Measurements from ENCODE around the gene CCDC149.
"Not testable (repeated sequence)": the region's sequence is repeated elsewhere in the genome, so short reads cannot be mapped to it uniquely, and the experiment has no call there.

CCDC149 gene

GRCh38 chr4:24917076-24917856 lies 4.4 kb upstream of the CCDC149 start:
- DNase-seq (ENCODE audit: low read depth in 2 of 2) = no peak

- no peak for DNase-seq (ENCODE audit: low read depth in 2 of 2)
Measured at GRCh38 chr4:24915121-24915922, 2.5 kb upstream of the CCDC149 start.

GRCh38 chr4:24914460-24914859 lies 1.6 kb upstream of the CCDC149 start:
- no peak for DNase-seq (ENCODE audit: low read depth in 2 of 2)

DNA sequence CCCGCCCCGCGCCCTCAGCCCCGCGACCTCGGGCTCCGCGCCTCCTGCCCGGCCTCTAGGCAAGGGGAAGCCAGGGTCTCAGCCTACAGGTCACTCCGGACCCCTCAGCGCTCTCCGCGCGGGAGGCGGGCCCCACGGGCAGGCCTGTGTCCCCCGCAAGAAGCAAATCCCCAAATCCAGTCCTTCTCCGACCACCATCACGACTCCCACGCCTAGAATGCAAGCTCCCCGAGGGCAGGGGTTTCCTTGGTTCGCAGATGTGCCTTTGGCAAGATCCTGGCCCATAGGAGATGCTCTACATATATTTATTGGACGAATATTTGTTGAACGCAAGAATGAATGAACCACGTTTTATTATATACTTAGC lies 260 bp upstream of the CCDC149 start:
- no peak for DNase-seq (ENCODE audit: low read depth in 2 of 2)

DNA sequence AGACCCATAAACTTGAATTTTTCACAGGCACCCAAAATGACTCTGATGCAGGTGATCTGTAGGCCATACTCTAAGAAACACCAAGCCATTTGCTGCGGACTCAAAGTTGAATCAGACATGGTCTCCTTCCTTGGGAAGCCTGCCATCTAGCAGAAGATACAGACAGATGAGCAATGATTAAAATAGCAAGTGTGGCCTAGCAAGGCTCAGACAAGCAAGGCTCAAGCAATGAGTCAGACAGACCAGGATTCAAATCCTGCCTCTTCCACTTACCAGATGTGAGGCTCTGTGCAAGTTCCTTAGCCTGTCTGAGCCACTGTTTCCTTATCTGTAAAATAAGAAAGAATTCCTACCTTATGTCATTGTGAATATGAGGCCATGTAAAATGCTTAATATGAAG lies 2.3 kb downstream of the CCDC149 start:
- DNase-seq (ENCODE audit: low read depth in 2 of 2) = no peak

DNA sequence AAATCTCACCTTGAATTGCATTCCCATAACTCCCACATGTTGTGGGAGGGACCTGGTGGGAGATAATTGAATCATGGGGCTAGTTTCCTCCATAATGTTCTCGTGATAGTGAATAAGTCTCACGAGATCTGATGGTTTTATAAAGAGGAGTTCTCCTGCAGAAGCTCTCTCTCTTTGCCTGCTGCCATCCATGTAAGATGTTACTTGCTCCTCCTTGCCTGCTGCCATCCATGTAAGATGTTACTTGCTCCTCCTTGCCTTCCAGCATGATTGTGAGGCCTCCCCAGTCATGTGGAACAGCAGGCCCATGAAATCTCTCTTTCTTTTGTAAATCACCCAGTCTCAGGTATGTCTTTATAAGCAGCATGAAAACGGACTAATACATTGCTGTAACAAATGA lies 3.2 kb downstream of the CCDC149 start:
- not testable (repeated sequence) for DNase-seq (ENCODE audit: low read depth in 2 of 2)

DNA sequence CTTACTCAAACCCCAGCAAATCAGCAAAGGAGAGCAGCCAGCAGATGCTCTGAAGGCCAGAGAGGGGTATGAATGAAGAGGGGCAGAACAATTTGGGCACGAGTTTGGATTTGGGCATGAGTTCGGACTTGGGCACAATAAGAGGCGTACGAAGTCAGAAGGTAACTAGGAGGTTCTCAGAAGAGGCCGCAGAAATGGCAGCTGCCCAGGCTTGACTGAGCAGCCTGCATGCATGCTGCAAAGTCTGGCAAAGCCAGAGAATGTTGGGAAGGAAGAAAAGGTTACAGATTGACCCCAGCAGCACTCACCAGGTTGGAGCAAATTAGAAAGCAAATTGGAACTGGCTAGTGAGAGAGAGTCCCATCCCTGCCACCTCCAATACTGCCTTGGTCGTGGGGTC lies 15.2 kb downstream of the CCDC149 start:
- no peak for DNase-seq (ENCODE audit: low read depth in 2 of 2)

- DNase-seq (ENCODE audit: low read depth in 2 of 2) = no peak
Measured at GRCh38 chr4:24896977-24897376, 15.9 kb downstream of the CCDC149 start.

GRCh38 chr4:24896056-24896455 lies 16.8 kb downstream of the CCDC149 start:
- DNase-seq (ENCODE audit: low read depth in 2 of 2) = no peak

- no peak for DNase-seq (ENCODE audit: low read depth in 2 of 2)
Measured at GRCh38 chr4:24895461-24895860, 17.4 kb downstream of the CCDC149 start.

DNA sequence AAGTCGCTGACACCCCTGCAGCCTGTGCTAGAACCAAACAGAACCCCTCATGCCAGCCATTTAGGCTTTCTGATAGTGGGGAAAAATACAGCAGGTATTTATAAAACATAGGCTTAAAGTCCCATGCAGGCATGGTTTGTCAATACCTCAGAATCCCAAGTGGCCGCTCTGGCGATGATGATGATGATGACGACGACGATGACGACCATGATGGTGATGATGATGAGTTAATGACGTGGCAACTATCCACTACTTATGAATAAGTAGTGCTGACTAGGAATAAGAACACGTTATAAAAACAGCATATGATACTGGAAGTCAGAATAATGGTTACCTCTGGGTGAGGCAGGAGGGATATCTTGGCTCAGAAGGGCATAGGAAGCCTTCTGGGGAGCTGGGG lies 18.0 kb downstream of the CCDC149 start:
- DNase-seq (ENCODE audit: low read depth in 2 of 2) = no peak

DNA sequence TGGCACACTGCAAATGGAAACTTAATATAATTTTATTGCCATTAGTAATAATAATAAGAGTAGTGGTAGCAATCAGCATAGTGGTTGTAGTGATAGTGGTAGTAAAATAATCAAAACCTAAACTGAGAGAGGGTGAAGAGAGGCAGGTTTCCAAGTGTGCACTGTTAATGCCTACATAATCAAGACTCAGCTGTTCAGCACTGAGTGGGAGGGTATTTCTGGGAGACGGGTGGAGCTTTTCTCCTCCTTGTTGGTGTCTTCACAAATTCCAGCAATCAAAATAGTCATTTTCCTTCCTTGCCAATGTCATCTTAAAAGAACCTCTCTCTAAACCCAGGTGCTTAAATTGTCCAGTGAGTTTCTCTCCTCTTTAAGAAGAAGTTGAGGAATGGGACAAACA lies 18.6 kb downstream of the CCDC149 start:
- no peak for DNase-seq (ENCODE audit: low read depth in 2 of 2)

- DNase-seq (ENCODE audit: low read depth in 2 of 2) = no peak
Measured at GRCh38 chr4:24892778-24893177, 20.1 kb downstream of the CCDC149 start.

DNA sequence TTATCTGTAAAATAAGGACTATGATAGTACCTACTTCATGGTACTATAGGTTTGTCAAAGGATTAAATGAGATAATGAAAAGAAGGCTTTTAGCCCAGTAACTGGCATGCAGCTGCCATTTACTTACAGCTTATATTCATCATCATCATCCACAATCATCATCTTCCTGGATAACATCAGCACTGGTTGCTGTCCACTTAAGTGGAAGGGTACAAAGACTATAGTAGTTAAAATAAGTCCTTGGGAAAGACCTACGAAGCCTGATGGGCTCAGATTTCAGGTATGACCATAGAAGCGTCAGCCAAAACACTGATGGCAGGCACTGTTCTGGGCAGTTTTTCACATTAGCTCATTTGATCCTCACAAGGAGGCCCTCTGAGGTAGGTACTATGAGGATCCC lies 20.6 kb downstream of the CCDC149 start:
- no peak for DNase-seq (ENCODE audit: low read depth in 2 of 2)

- no peak for DNase-seq (ENCODE audit: low read depth in 2 of 2)
Measured at GRCh38 chr4:24890561-24891126, 22.2 kb downstream of the CCDC149 start.

GRCh38 chr4:24889991-24890390 lies 22.9 kb downstream of the CCDC149 start:
- no peak for DNase-seq (ENCODE audit: low read depth in 2 of 2)

DNA sequence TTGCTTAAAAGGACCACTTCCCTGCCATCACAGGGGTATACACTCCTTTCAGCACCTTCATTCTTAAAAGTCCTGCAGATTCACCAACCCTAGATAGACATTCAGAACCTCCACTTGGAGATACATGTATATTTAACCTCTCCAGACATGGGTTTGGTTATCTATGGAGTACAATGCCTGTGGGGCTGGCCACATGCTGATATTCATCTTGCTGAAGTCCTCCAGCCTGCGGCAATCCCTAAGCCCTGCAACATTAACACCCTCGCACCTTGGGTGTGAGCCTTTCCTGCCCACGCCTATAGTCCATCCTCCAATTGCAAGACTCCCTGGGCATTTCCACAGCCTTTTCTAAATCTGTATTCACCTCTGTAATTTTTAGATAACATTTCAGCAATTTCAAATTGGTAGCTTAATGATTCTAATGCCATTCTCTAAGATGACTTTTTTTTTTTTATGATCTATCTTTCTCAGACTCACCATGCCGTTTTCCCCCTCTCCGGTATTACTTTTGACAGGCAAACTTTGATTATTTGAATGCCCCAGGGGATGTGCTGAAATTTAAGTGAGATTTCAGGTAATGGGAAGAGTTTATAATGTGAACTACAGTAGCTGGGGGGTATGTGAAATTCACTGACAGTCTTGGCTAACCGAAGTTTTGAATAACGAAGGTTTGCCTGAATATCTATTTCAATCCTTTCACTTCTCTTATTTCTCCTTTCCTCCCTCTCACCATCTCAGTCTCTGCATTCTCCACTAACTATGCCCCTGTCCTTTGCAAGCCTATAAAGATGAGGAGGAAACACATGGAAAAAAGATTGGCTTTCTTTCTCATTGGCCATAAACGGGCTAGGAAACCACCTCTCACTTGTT lies 24.1 kb downstream of the CCDC149 start:
- no peak for DNase-seq (ENCODE audit: low read depth in 2 of 2)

GRCh38 chr4:24887881-24888430 lies 24.9 kb downstream of the CCDC149 start:
- no peak for DNase-seq (ENCODE audit: low read depth in 2 of 2)

DNA sequence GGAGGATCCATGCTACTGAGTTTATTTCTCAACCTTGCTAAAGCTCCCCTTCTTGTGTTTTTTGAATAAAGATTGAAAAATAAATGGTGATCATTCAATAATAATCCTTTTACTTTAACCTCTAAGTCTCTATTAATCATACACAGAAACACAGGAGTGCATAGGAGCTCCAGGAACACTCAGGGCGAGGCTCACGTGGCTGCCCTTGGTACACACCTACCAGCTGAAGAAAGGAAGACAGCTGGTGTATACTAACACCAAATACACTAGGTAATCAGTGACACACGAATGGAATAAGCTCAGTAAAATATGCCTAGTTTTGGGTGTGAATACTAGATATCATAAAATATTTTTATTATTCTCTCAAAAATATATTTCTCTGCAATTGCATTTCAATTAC lies 26.2 kb downstream of the CCDC149 start:
- DNase-seq (ENCODE audit: low read depth in 2 of 2) = no peak

GRCh38 chr4:24885342-24885741 lies 27.5 kb downstream of the CCDC149 start:
- no peak for DNase-seq (ENCODE audit: low read depth in 2 of 2)

GRCh38 chr4:24884902-24885301 lies 27.9 kb downstream of the CCDC149 start:
- DNase-seq (ENCODE audit: low read depth in 2 of 2) = no peak
